A549 treated with DMSO at 1 μM for 4 hours (cell line): ENCODE results near the gene LSM7. TPM values are rescaled to one million over a fixed set of nuclear protein-coding genes. Genes with fewer than 3 reads are reported as not detected.

Experiments used
- total RNA-seq: library from RNA; stranded (reverse); fragments of 200-300 nt; extraction: Qiagen RNA extraction; gene quantifications from 5 replicates; pipeline ENCODE4 v1.2.3, GENCODE V29; 2022; ENCODE audit warnings: low read depth

LSM7 gene
- 127 to 156 TPM (median 143 TPM) in 5 replicates for total RNA-seq

DNA sequence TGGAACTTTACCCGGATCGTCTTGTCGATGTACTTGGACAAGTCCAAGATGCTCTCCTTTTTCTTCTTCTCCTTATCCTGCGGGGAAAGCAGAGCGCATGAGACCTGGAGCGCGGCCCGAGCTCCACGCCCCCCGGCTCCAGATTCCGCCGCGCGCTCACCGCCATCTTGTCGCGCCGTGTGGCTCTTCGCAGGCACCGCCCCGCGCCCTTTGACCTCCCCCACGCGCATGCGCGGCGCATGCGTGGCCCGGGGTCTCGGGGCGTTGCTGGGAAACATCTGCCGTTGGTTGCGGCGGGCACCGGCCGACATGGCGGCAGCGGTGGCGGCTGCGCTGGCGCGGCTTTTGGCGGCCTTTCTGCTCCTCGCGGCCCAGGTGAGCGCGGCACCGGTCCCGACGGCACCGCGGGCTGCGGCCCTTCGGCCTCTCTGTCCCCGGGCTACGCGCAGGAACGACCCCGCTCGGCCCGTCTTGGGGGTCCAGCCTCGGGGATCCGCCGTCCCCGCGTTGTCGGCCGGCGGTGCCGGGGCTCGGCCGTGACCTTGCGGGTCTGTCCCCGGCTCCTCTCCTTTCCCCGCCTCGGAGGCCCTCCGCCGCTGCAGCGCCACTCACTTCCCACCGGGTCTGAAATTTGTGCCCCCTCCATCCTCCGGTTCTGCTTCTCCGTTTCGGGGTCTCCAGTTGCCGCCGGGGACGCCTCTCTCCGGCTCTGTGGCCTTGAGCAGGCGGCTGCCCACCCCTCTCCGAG is at the start of gene LSM7, which contains the start of gene SPPL2B:
LSM7 (minus strand) TSS at position 186 of the 748 bp plus-strand sequence; CDS start at position 166, 20 bp downstream.
SPPL2B (plus strand) TSS at position 284 of the 748 bp plus-strand sequence; CDS start at position 310, 26 bp downstream.

DNA sequence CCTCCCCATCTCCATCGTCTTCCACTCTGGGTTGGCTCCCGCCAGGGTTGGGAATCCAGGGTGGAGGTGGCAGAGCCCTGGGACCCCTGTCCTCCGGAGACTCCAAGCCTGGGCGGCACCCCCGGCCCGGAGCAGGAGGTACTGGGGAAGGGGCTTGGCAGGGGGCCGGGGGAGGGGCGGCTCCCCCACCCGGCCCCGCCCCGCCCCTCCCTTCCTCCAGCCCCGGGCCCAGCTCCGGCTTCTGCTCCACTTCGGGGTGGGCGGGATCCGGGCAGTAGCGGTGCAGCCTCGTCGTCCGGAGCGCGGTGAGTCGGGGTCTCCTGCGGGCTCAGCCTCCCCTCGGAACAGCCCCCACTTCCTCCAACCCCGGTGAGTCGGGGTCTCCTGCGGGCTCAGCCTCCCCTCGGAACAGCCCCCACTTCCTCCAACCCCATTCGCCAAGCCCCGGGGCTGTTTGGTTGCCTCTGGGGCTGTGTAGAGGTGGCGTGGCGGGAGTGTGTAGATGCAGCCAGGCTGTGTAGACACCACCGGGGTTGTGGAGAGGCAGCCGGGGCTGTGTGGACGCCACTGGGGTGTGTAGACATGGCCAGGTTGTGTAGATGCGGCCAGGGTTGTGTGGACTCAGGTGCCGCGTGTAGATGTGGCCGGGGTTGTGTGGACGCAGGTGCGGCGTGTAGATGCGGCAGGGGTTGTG is 31.8 kb upstream of the LSM7 start, which contains the start of gene TMPRSS9:
TMPRSS9 (plus strand) TSS at position 274 of the 694 bp plus-strand sequence. CDS start 29,521 bp downstream, outside the sequence.

DNA sequence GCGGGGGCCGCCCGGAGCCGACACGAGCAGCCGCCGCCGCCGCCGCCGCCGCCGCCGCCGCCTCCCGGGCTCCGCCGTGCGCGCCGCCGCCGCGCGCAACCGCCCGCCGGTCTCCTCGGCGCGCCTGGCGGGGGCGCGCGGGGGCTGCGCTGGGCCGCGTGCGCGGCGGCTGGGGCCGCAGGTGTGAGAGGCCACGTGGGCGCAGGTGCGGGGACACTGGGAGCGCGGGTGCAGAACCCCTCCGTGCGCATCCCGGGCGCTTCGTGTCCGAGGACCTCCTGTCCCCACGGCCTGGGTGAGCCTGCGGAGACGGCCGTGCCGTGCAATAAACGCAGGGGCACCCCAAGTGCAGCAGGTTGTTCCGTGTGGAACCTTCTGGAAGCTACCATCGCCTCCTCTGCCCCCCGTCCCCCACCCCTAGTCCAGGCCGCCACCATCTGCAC is 20.3 kb downstream of the LSM7 start, which contains the start of gene LINGO3:
LINGO3 (minus strand) TSS at position 41 of the 443 bp plus-strand sequence. CDS start 16,378 bp downstream, outside the sequence.

DNA sequence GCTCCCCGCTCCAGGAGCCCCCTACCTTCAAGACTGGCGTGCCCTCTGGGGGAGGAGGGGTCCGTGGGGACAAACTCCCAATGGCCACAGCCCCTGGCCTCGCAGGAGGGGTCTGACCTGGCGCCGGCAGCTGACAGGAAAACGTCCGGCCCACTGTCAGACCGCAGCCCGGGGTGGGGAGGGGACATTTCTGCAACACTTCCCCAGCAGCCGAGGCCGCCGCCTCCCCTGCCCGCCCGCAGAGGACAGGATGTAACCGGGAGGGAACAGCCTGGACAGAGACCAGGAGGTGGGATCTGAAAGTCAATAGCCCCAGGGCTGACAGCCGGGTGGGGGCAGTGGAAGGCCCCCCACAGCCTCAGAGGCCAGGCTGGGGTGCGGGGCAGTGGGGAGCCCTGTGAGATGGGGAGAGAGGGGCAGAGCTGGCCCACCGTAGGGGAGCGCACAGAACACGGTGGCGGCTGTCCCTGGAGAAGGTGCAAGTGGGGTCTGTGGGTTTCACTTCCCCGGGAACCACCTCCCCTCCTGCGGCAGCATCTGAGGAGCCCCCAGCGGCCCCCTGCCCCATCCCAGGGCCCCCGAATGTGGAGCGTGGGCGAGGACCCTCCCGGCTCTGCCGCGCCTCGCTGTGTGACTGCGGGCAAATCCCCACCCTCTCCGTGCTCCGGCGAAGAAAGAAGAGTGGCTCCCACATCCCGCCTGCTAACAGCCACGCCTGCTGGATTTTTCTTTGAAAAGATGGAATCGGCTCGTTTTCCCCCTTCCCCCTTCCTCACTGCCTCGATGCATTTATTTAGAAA is 46.1 kb downstream of the LSM7 start, which contains the start of gene PEAK3:
PEAK3 (minus strand) TSS at position 114 of the 800 bp plus-strand sequence. CDS start 1,244 bp downstream, outside the sequence.

Other genes with a start within 250 kb of the LSM7 start
- 8.5 to 12.8 TPM (median 10.9 TPM) in 5 replicates for gene MOB3A, start 232.3 kb downstream of the LSM7 start, total RNA-seq
- 0.37 to 0.75 TPM (median 0.47 TPM) in 5 replicates for gene IZUMO4, start 231.7 kb downstream of the LSM7 start, total RNA-seq
- 65.8 to 82.7 TPM (median 78.4 TPM) in 5 replicates for gene AP3D1, start 177.0 kb downstream of the LSM7 start, total RNA-seq
- gene DOT1L, start 164.7 kb downstream of the LSM7 start, total RNA-seq = 16.3 to 19.2 TPM (median 16.9 TPM) in 5 replicates
- gene PLEKHJ1, start 92.3 kb downstream of the LSM7 start, total RNA-seq = 37.5 to 49.5 TPM (median 47.4 TPM) in 5 replicates
- 57.3 to 75.2 TPM (median 68.3 TPM) in 5 replicates for gene SF3A2, start 91.8 kb downstream of the LSM7 start, total RNA-seq
- 9.5 to 25.2 TPM (median 16.0 TPM) in 5 replicates for gene AMH, start 79.3 kb downstream of the LSM7 start, total RNA-seq
- 0.61 to 1.3 TPM (median 0.74 TPM) in 5 replicates for gene JSRP1, start 72.2 kb downstream of the LSM7 start, total RNA-seq
- not detected in 5 replicates for gene PEAK3, start 46.4 kb downstream of the LSM7 start, total RNA-seq
- gene LINGO3, start 20.4 kb downstream of the LSM7 start, total RNA-seq = not detected in 5 replicates
- 14.4 to 23.9 TPM (median 20.3 TPM) in 5 replicates for gene SPPL2B, start 98 bp upstream of the LSM7 start, total RNA-seq
- gene TMPRSS9, start 31.7 kb upstream of the LSM7 start, total RNA-seq = 0.02 to 0.08 TPM in 2 of 5 replicates, not detected in the others
- gene TIMM13, start 99.0 kb upstream of the LSM7 start, total RNA-seq = 63.0 to 138 TPM (median 109 TPM) in 5 replicates
- 63.5 to 93.5 TPM (median 79.6 TPM) in 5 replicates for gene LMNB2, start 128.4 kb upstream of the LSM7 start, total RNA-seq
- 33.3 to 39.8 TPM (median 37.0 TPM) in 5 replicates for gene GADD45B, start 147.5 kb upstream of the LSM7 start, total RNA-seq